Parathyroid adenoma (tissue), 2 donors: Measurements from ENCODE around the gene NKX2-2.

ENCODE experiments used
- H2AFZ ChIP-seq: fragments of 300-600 bp; sonication (generic); one replicate; pipeline ENCODE4 v1.7.0; 2017; ENCODE audit warnings: antibody characterized with exemption, mild to moderate bottlenecking
- H3K27ac ChIP-seq: fragments of 300-600 bp; sonication (generic); one replicate; pipeline ENCODE4 v1.7.0; 2017
- H3K27me3 ChIP-seq: fragments of 300-600 bp; sonication (generic); one replicate; pipeline ENCODE4 v1.7.0; 2017; ENCODE audit warnings: low read length; ENCODE audit not compliant: control insufficient read depth, insufficient read depth
- H3K36me3 ChIP-seq: fragments of 300-600 bp; sonication (generic); one replicate; pipeline ENCODE4 v1.7.0; 2017; ENCODE audit warnings: low read length; ENCODE audit not compliant: control insufficient read depth, insufficient read depth
- H3K4me1 ChIP-seq: fragments of 300-600 bp; sonication (generic); one replicate; pipeline ENCODE4 v1.7.0; 2017; ENCODE audit warnings: control low read depth
- H3K4me2 ChIP-seq: fragments of 300-600 bp; sonication (generic); one replicate; pipeline ENCODE4 v1.7.0; 2017; ENCODE audit warnings: low read length
- H3K4me3 ChIP-seq: fragments of 300-600 bp; sonication (generic); one replicate; pipeline ENCODE4 v1.7.0; 2017; ENCODE audit warnings: low read depth, low read length
- H3K79me2 ChIP-seq: fragments of 300-600 bp; sonication (generic); one replicate; pipeline ENCODE4 v1.7.0; 2017; ENCODE audit warnings: control low read depth
- H3K9ac ChIP-seq: fragments of 300-600 bp; sonication (generic); one replicate; pipeline ENCODE4 v1.7.0; 2017; ENCODE audit warnings: mild to moderate bottlenecking
- H3K9me3 ChIP-seq: fragments of 300-600 bp; sonication (generic); one replicate; pipeline ENCODE4 v1.7.0; 2017; ENCODE audit warnings: low read length; ENCODE audit not compliant: control insufficient read depth
- CTCF ChIP-seq: fragments of 300-600 bp; sonication (generic); IDR thresholded peaks from one replicate; pipeline ENCODE4 v1.7.0; 2017; ENCODE audit warnings: antibody characterized with exemption, mild to moderate bottlenecking
- donor health status: primary hyperparathyroidism.

The NKX2-2 gene

DNA sequence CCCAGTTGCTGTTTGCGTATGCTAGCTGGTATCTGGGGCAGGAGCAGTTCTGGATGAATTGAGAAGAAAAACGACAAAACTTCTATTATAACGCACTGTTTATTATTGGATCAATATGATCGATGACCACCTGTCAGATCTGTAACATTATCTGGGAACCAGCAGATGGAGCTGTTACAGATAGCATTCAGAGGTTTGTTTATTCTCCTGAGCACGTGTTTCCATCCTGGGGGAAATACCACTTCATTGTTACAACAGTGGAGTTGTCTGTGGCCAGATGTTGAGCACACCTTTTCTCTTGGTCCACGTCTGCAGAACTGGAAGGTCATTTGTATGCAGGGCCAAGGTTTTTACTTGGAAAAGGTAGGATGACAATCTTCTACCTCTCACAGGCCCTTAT is 16.0 kb upstream of the NKX2-2 start:
- Histone ChIP-seq H2AFZ (no peak overlapping the region), H3K4me1 (no peaks in the 10 kb centered on the region), H3K4me2 (no peak overlapping the region), H3K9me3 (no peaks in the 10 kb centered on the region), H3K9ac (no peak overlapping the region), H3K27me3 (no peaks in the 10 kb centered on the region), H3K4me3 (no peak overlapping the region), H3K36me3 (no peaks in the 10 kb centered on the region), H3K27ac (no peak overlapping the region), H3K79me2 (no peaks in the 10 kb centered on the region)
- peak; percentile 36 for TF ChIP-seq CTCF

DNA sequence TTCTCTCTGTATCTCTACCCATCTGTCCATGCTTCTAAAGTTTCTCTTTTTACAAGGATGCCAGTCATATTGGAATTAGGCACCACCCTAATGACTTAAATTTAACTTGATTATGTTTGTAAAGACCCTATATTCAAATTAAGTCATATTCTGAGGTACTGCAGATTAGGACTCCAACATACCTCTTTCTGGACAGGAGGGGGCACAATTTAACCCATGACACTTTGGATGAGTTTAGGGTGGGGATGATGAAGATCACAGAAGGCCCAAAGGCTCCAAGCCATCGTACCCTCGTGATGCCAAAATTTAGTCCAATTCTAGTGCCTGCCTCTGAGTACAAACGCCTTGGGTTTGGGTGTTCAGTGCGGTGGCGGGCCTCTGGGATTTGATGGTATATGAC is 15.0 kb upstream of the NKX2-2 start:
- no peaks in the 10 kb centered on the region for H3K79me2 ChIP-seq

GRCh38 chr20:21527908-21528307 is 14.0 kb upstream of the NKX2-2 start:
- Histone ChIP-seq H3K27me3 (peaks cover 7% of the 10 kb centered on the region), H3K27ac (no peak overlapping the region), H3K9ac (no peak overlapping the region), H3K4me2 (no peak overlapping the region), H3K9me3 (no peaks in the 10 kb centered on the region), H3K36me3 (no peaks in the 10 kb centered on the region), H3K4me1 (no peaks in the 10 kb centered on the region), H2AFZ (no peak overlapping the region), H3K79me2 (no peaks in the 10 kb centered on the region), H3K4me3 (no peak overlapping the region)
- TF ChIP-seq CTCF: no peak

More for the DNA sequence above, 15.0 kb upstream of the NKX2-2 start:
- Histone ChIP-seq H3K27ac (no peak overlapping the region), H3K9me3 (no peaks in the 10 kb centered on the region), H3K4me3 (no peak overlapping the region), H3K4me1 (no peaks in the 10 kb centered on the region), H3K27me3 (peaks cover 4% of the 10 kb centered on the region), H3K9ac (no peak overlapping the region), H3K36me3 (no peaks in the 10 kb centered on the region), H3K4me2 (no peak overlapping the region), H2AFZ (no peak overlapping the region)
- TF ChIP-seq CTCF: no peak

GRCh38 chr20:21526776-21527175 is 12.9 kb upstream of the NKX2-2 start:
- peaks cover 9% of the 10 kb centered on the region for H3K27me3 ChIP-seq
- H3K79me2 ChIP-seq: no peaks in the 10 kb centered on the region

More at GRCh38 chr20:21526776-21527175, 12.9 kb upstream of the NKX2-2 start:
- no peak for TF ChIP-seq CTCF
- no peak overlapping the region for H3K4me3 ChIP-seq
- H3K4me2 ChIP-seq: no peak overlapping the region
- no peaks in the 10 kb centered on the region for H3K4me1 ChIP-seq
- H3K9me3 ChIP-seq: no peaks in the 10 kb centered on the region
- H2AFZ ChIP-seq: no peak overlapping the region
- H3K36me3 ChIP-seq: no peaks in the 10 kb centered on the region
- H3K27ac ChIP-seq: no peak overlapping the region
- H3K9ac ChIP-seq: no peak overlapping the region
